SK-N-SH treated with all-trans-retinoic acid at 6 μM for 48 hours (cell line): Measurements from ENCODE around the gene ANKRD33B.

Experiments used
- ATAC-seq: fragments of 200-7000 bp; cut with Tn5 transposase; 3 replicates; pipeline ENCODE4 v1.9.1; 2020; ENCODE audit warnings: mild to moderate bottlenecking, moderate library complexity
- ARNTL ChIP-seq: fragments of 450-650 bp; formaldehyde crosslinking; IDR thresholded peaks from 2 replicates; pipeline ENCODE4 v1.5.0; 2020; ENCODE audit warnings: low read depth, mild to moderate bottlenecking, moderate library complexity, borderline replicate concordance
- BACH2 ChIP-seq: fragments of 250-450 bp; sonication (Bioruptor Pico); IDR thresholded peaks from 2 replicates; pipeline ENCODE4 v1.9.0; 2021; ENCODE audit warnings: mild to moderate bottlenecking, borderline replicate concordance
- CREB5 ChIP-seq: fragments of 250-450 bp; sonication (Bioruptor Pico); IDR thresholded peaks from 2 replicates; pipeline ENCODE4 v1.5.1; 2020; ENCODE audit warnings: low read depth, mild to moderate bottlenecking, moderate library complexity
- CSDC2 ChIP-seq: fragments of 250-450 bp; sonication (Bioruptor Pico); IDR thresholded peaks from 2 replicates; pipeline ENCODE4 v1.5.0; 2020; ENCODE audit warnings: mild to moderate bottlenecking, moderate library complexity
- ESRRG ChIP-seq: fragments of 250-450 bp; sonication (Bioruptor Pico); IDR thresholded peaks from 2 replicates; pipeline ENCODE4 v1.6.1; 2021; ENCODE audit warnings: mild to moderate bottlenecking
- GLIS3 ChIP-seq: fragments of 250-450 bp; sonication (Bioruptor Pico); IDR thresholded peaks from 2 replicates; pipeline ENCODE4 v1.5.0; 2020; ENCODE audit warnings: mild to moderate bottlenecking, moderate library complexity
- ISL1 ChIP-seq: fragments of 250-450 bp; sonication (Bioruptor Pico); IDR thresholded peaks from 2 replicates; pipeline ENCODE4 v2.1.2; 2022; ENCODE audit warnings: mild to moderate bottlenecking, moderate library complexity
- OSR1 ChIP-seq: fragments of 250-450 bp; sonication (Bioruptor Pico); IDR thresholded peaks from 2 replicates; pipeline ENCODE4 v1.8.0; 2022; ENCODE audit warnings: moderate library complexity, mild to moderate bottlenecking, inconsistent platforms
- PPARA ChIP-seq: fragments of 250-450 bp; sonication (Bioruptor Pico); IDR thresholded peaks from 2 replicates; pipeline ENCODE4 v1.5.0; 2020; ENCODE audit warnings: mild to moderate bottlenecking, borderline replicate concordance
- RARB ChIP-seq: fragments of 250-450 bp; sonication (Bioruptor Pico); IDR thresholded peaks from 2 replicates; pipeline ENCODE4 v1.8.0; 2021; ENCODE audit warnings: mild to moderate bottlenecking, moderate library complexity
- TOX ChIP-seq: fragments of 250-450 bp; sonication (Bioruptor Pico); IDR thresholded peaks from 2 replicates; pipeline ENCODE4 v1.8.0; 2021; ENCODE audit warnings: mild to moderate bottlenecking, moderate library complexity, borderline replicate concordance
- ZFP3 ChIP-seq: fragments of 250-450 bp; sonication (Bioruptor Pico); IDR thresholded peaks from 2 replicates; pipeline ENCODE4 v1.5.0; 2020; ENCODE audit warnings: mild to moderate bottlenecking, moderate library complexity
- ZFP30 ChIP-seq: fragments of 450-650 bp; formaldehyde crosslinking; IDR thresholded peaks from 2 replicates; pipeline ENCODE4 v1.5.0; 2022; ENCODE audit warnings: mild to moderate bottlenecking, moderate library complexity
- ZNF70 ChIP-seq: fragments of 450-650 bp; formaldehyde crosslinking; IDR thresholded peaks from 2 replicates; pipeline ENCODE4 v1.5.0; 2020; ENCODE audit warnings: mild to moderate bottlenecking, moderate library complexity
- ZNF8 ChIP-seq: fragments of 450-650 bp; formaldehyde crosslinking; IDR thresholded peaks from 2 replicates; pipeline ENCODE4 v1.5.0; 2020; ENCODE audit warnings: mild to moderate bottlenecking, moderate library complexity
- TF ChIP-seq, protein P1 (sequence below): fragments of 250-450 bp; sonication (Bioruptor Pico); IDR thresholded peaks from 2 replicates; pipeline ENCODE4 v1.5.1; 2021; ENCODE audit warnings: mild to moderate bottlenecking, moderate library complexity
- TF ChIP-seq, protein P2 (sequence below): fragments of 250-450 bp; sonication (Bioruptor Pico); IDR thresholded peaks from 2 replicates; pipeline ENCODE4 v1.8.0; 2020; ENCODE audit warnings: mild to moderate bottlenecking, moderate library complexity, borderline replicate concordance
- TF ChIP-seq, protein P3 (sequence below): fragments of 250-450 bp; sonication (Bioruptor Pico); IDR thresholded peaks from 2 replicates; pipeline ENCODE4 v1.5.0; 2020; ENCODE audit warnings: mild to moderate bottlenecking, moderate library complexity
- TF ChIP-seq, protein P4 (sequence below): fragments of 250-450 bp; sonication (Bioruptor Pico); IDR thresholded peaks from 2 replicates; pipeline ENCODE4 v1.8.0; 2021; ENCODE audit warnings: low read depth, mild to moderate bottlenecking, moderate library complexity, borderline replicate concordance

ANKRD33B gene

DNA sequence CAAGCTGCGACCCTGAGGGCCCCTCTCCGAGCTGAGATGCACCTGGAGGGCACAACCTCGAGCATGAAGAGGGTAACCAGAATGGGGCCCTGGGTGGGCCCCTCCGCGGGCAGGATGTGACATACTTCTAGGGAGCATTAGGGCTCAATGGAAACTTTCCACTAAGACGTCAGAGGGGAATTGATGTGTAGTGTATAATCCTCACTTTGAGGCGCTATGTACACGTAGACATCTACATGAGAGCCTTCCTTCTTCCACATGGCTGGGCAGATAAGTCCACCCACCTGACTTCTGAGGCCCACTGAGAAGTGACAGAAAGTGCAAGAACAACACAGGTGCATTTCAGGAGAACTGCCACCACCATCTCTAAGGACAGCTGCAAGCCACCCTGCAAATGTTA is 136.1 kb downstream of the ANKRD33B start:
- TF ChIP-seq, protein P1, sequence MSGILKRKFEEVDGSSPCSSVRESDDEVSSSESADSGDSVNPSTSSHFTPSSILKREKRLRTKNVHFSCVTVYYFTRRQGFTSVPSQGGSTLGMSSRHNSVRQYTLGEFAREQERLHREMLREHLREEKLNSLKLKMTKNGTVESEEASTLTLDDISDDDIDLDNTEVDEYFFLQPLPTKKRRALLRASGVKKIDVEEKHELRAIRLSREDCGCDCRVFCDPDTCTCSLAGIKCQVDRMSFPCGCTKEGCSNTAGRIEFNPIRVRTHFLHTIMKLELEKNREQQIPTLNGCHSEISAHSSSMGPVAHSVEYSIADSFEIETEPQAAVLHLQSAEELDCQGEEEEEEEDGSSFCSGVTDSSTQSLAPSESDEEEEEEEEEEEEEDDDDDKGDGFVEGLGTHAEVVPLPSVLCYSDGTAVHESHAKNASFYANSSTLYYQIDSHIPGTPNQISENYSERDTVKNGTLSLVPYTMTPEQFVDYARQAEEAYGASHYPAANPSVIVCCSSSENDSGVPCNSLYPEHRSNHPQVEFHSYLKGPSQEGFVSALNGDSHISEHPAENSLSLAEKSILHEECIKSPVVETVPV: no peak
- TF ChIP-seq, protein P2, sequence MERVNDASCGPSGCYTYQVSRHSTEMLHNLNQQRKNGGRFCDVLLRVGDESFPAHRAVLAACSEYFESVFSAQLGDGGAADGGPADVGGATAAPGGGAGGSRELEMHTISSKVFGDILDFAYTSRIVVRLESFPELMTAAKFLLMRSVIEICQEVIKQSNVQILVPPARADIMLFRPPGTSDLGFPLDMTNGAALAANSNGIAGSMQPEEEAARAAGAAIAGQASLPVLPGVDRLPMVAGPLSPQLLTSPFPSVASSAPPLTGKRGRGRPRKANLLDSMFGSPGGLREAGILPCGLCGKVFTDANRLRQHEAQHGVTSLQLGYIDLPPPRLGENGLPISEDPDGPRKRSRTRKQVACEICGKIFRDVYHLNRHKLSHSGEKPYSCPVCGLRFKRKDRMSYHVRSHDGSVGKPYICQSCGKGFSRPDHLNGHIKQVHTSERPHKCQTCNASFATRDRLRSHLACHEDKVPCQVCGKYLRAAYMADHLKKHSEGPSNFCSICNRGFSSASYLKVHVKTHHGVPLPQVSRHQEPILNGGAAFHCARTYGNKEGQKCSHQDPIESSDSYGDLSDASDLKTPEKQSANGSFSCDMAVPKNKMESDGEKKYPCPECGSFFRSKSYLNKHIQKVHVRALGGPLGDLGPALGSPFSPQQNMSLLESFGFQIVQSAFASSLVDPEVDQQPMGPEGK (CRISPR knock-in tag): no peak
- TF ChIP-seq ZFP3 (CRISPR knock-in tag) (no peak), BACH2 (no peak), CREB5 (CRISPR knock-in tag) (no peak), ZNF8 (CRISPR knock-in tag) (no peak), GLIS3 (CRISPR knock-in tag) (no peak), ISL1 (CRISPR knock-in tag) (no peak), ESRRG (no peak), OSR1 (no peak), ARNTL (no peak)
- TF ChIP-seq, protein P3, sequence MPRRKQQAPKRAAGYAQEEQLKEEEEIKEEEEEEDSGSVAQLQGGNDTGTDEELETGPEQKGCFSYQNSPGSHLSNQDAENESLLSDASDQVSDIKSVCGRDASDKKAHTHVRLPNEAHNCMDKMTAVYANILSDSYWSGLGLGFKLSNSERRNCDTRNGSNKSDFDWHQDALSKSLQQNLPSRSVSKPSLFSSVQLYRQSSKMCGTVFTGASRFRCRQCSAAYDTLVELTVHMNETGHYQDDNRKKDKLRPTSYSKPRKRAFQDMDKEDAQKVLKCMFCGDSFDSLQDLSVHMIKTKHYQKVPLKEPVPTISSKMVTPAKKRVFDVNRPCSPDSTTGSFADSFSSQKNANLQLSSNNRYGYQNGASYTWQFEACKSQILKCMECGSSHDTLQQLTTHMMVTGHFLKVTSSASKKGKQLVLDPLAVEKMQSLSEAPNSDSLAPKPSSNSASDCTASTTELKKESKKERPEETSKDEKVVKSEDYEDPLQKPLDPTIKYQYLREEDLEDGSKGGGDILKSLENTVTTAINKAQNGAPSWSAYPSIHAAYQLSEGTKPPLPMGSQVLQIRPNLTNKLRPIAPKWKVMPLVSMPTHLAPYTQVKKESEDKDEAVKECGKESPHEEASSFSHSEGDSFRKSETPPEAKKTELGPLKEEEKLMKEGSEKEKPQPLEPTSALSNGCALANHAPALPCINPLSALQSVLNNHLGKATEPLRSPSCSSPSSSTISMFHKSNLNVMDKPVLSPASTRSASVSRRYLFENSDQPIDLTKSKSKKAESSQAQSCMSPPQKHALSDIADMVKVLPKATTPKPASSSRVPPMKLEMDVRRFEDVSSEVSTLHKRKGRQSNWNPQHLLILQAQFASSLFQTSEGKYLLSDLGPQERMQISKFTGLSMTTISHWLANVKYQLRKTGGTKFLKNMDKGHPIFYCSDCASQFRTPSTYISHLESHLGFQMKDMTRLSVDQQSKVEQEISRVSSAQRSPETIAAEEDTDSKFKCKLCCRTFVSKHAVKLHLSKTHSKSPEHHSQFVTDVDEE: no peak
- no peak for ATAC-seq

GRCh38 chr5:10700516-10700915 is 136.6 kb downstream of the ANKRD33B start:
- no peak for TF ChIP-seq ISL1 (CRISPR knock-in tag)
- no peak for TF ChIP-seq RARB (CRISPR knock-in tag)
- TF ChIP-seq, protein P4, sequence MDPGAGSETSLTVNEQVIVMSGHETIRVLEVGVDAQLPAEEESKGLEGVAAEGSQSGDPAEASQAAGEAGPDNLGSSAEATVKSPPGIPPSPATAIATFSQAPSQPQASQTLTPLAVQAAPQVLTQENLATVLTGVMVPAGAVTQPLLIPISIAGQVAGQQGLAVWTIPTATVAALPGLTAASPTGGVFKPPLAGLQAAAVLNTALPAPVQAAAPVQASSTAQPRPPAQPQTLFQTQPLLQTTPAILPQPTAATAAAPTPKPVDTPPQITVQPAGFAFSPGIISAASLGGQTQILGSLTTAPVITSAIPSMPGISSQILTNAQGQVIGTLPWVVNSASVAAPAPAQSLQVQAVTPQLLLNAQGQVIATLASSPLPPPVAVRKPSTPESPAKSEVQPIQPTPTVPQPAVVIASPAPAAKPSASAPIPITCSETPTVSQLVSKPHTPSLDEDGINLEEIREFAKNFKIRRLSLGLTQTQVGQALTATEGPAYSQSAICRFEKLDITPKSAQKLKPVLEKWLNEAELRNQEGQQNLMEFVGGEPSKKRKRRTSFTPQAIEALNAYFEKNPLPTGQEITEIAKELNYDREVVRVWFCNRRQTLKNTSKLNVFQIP (CRISPR knock-in tag): no peak
- TF ChIP-seq, protein P2 (CRISPR knock-in tag): no peak
- TF ChIP-seq TOX (CRISPR knock-in tag): no peak
- no peak for TF ChIP-seq ZFP3 (CRISPR knock-in tag)
- no peak for TF ChIP-seq OSR1
- no peak for TF ChIP-seq CSDC2 (CRISPR knock-in tag)
- TF ChIP-seq GLIS3 (CRISPR knock-in tag): no peak
- TF ChIP-seq ZNF70 (CRISPR knock-in tag): no peak
- ATAC-seq: no peak

GRCh38 chr5:10701567-10702039 is 137.7 kb downstream of the ANKRD33B start:
- peak; percentile 59 for ATAC-seq
- no peak for TF ChIP-seq TOX (CRISPR knock-in tag)
- no peak for TF ChIP-seq PPARA (CRISPR knock-in tag)
- TF ChIP-seq, protein P2 (CRISPR knock-in tag): no peak
- TF ChIP-seq ZNF8 (CRISPR knock-in tag): no peak
- TF ChIP-seq, protein P1: no peak
- no peak for TF ChIP-seq ARNTL
- no peak for TF ChIP-seq CSDC2 (CRISPR knock-in tag)
- TF ChIP-seq OSR1: no peak
- no peak for TF ChIP-seq ZFP30 (CRISPR knock-in tag)
- no peak for TF ChIP-seq GLIS3 (CRISPR knock-in tag)
- TF ChIP-seq, protein P3: no peak
